H1 (cell line): Measurements from ENCODE around the gene PXDN. TPM values are rescaled to one million over a fixed set of nuclear protein-coding genes. Genes with fewer than 3 reads are reported as not detected.

Experiments
- CTCF ChIA-PET: fragments of 300-600 bp; sonication (Branson Sonifier 250); formaldehyde crosslinking; loops from one replicate; lab custom pipeline; 2021; ENCODE audit not compliant: partially characterized antibody; lab: Charles Lee
- POLR2A ChIA-PET: fragments of 300-600 bp; sonication (Branson Sonifier 250); formaldehyde crosslinking; loops from one replicate; lab custom pipeline; 2021; ENCODE audit warnings: inconsistent platforms; ENCODE audit not compliant: partially characterized antibody; lab: Charles Lee
- DNase-seq, 2 experiments: peaks; one replicate each; pipeline versions ENCODE4 v3.0.0 to v3.0.0-alpha.2; 2010 to 2022; ENCODE audit warnings: low spot score in 2 of 2, low read depth in 1 of 2, mixed read lengths in 1 of 2
- FAIRE-seq: peaks from 2 replicates; lab custom pipeline; 2011; peaks lifted over from hg19 to GRCh38; lab: Jason Lieb, UNC
- H2AFZ ChIP-seq: 2 replicates; pipeline ENCODE4 v1.8.1; 2012; ENCODE audit warnings: low read length, inconsistent platforms
- H2AK5ac ChIP-seq: 2 replicates; pipeline ENCODE4 v1.6.1; 2013; ENCODE audit warnings: low read depth, low read length
- H2BK120ac ChIP-seq: replicated peaks from 2 replicates; pipeline ENCODE3; 2013; ENCODE audit warnings: low read depth, low read length, inconsistent platforms
- H2BK12ac ChIP-seq: 2 replicates; pipeline ENCODE4 v1.6.1; 2013; ENCODE audit warnings: low read depth, low read length
- H2BK15ac ChIP-seq: 2 replicates; pipeline ENCODE4 v1.6.1; 2013; ENCODE audit warnings: low read length
- H2BK20ac ChIP-seq: 2 replicates; pipeline ENCODE4 v1.6.1; 2013; ENCODE audit warnings: low read length
- H2BK5ac ChIP-seq: 2 replicates; pipeline ENCODE4 v1.6.1; 2013; ENCODE audit warnings: low read depth, low read length
- H3K14ac ChIP-seq: 2 replicates; pipeline ENCODE4 v1.6.1; 2013; ENCODE audit warnings: inconsistent platforms; ENCODE audit not compliant: insufficient read length
- H3K18ac ChIP-seq: 2 replicates; pipeline ENCODE4 v1.6.1; 2013; ENCODE audit warnings: low read length; ENCODE audit errors: extremely low read depth
- H3K23ac ChIP-seq: 2 replicates; pipeline ENCODE4 v1.6.1; 2013; ENCODE audit warnings: inconsistent platforms; ENCODE audit not compliant: insufficient read length
- H3K23me2 ChIP-seq: 2 replicates; pipeline ENCODE4 v1.6.1; 2013; ENCODE audit warnings: low read depth, low read length
- H3K27ac ChIP-seq: 2 replicates; pipeline ENCODE4 v1.6.1; 2011; ENCODE audit warnings: low read depth, low read length, inconsistent platforms
- H3K27me3 ChIP-seq, 4 experiments: replicated peaks in 1 of 4; 1 replicate in 1 of 4; 2 replicates in 3 of 4; pipeline versions ENCODE4 v1.6.1 to v1.8.1; 2011 to 2013; ENCODE audit warnings: low read length in 3 of 4, mild to moderate bottlenecking in 3 of 4, inconsistent platforms in 2 of 4, mixed read lengths in 2 of 4, moderate library complexity in 1 of 4; ENCODE audit not compliant: control insufficient read depth in 3 of 4, insufficient read depth in 3 of 4; ENCODE audit errors: extremely low read depth in 1 of 4
- H3K36me3 ChIP-seq, 4 experiments: 2 replicates each; pipeline versions ENCODE4 v1.6.1 to v1.8.1; 2011 to 2013; ENCODE audit warnings: mild to moderate bottlenecking in 4 of 4, low read length in 3 of 4, moderate library complexity in 2 of 4, control low read depth in 1 of 4, inconsistent platforms in 1 of 4; ENCODE audit not compliant: insufficient read depth in 4 of 4, control insufficient read depth in 2 of 4
- H3K4ac ChIP-seq: replicated peaks from 2 replicates; pipeline ENCODE3; 2013; ENCODE audit warnings: low read length, low read depth, mixed read lengths, inconsistent platforms; ENCODE audit not compliant: insufficient read length
- H3K4me1 ChIP-seq, 4 experiments: replicated peaks in 1 of 4; 1 replicate in 1 of 4; 2 replicates in 3 of 4; pipeline versions ENCODE4 v1.6.1 to v1.8.1; 2011 to 2013; ENCODE audit warnings: low read length in 3 of 4, inconsistent platforms in 2 of 4, mixed read lengths in 1 of 4; ENCODE audit not compliant: insufficient read depth in 4 of 4, control insufficient read depth in 3 of 4
- H3K4me2 ChIP-seq, 2 experiments: 2 replicates each; pipeline versions ENCODE4 v1.6.1 to v1.8.1; 2011 to 2013; ENCODE audit warnings: low read depth in 2 of 2, low read length in 2 of 2, control low read depth in 1 of 2, inconsistent platforms in 1 of 2, mild to moderate bottlenecking in 1 of 2; ENCODE audit not compliant: insufficient read depth in 1 of 2
- H3K4me3 ChIP-seq, 4 experiments: fragments of 200-600, 300-600 bp in 1 of 4; sonication (generic), shearing (Covaris generic), sonication (Bioruptor Twin) in 1 of 4; 2 replicates each; pipeline versions ENCODE4 v1.5.1 to v1.8.1; 2011 to 2016; ENCODE audit warnings: low read length in 4 of 4, low read depth in 3 of 4, control low read depth in 2 of 4, inconsistent platforms in 2 of 4, mild to moderate bottlenecking in 2 of 4, mixed read lengths in 1 of 4, moderate library complexity in 1 of 4; ENCODE audit not compliant: insufficient read depth in 2 of 4; ENCODE audit errors: extremely low read depth in 1 of 4
- H3K56ac ChIP-seq: replicated peaks from 2 replicates; pipeline ENCODE3; 2013; ENCODE audit warnings: low read depth, mild to moderate bottlenecking, mixed read lengths, low read length, inconsistent platforms; ENCODE audit not compliant: insufficient read length
- H3K79me1 ChIP-seq: 2 replicates; pipeline ENCODE4 v1.6.1; 2013; ENCODE audit warnings: low read depth, low read length, control low read depth
- H3K79me2 ChIP-seq, 2 experiments: 2 replicates each; pipeline versions ENCODE4 v1.6.1 to v1.8.1; 2012 to 2013; ENCODE audit warnings: low read length in 2 of 2, mild to moderate bottlenecking in 2 of 2, inconsistent platforms in 1 of 2; ENCODE audit not compliant: insufficient read depth in 2 of 2, control insufficient read depth in 1 of 2
- H3K9ac ChIP-seq, 4 experiments: replicated peaks in 1 of 4; 1 replicate in 1 of 4; 2 replicates in 3 of 4; pipeline versions ENCODE4 v1.6.1 to v1.8.1; 2011 to 2013; ENCODE audit warnings: low read depth in 3 of 4, low read length in 3 of 4, control low read depth in 2 of 4, mild to moderate bottlenecking in 2 of 4, moderate library complexity in 2 of 4, inconsistent platforms in 1 of 4; ENCODE audit errors: extremely low read depth in 1 of 4
- H3K9me3 ChIP-seq, 2 experiments: 2 replicates each; pipeline versions ENCODE4 v1.6.1 to v1.8.1; 2012 to 2013; ENCODE audit warnings: mild to moderate bottlenecking in 2 of 2, moderate library complexity in 2 of 2, control low read depth in 1 of 2, inconsistent platforms in 1 of 2, low read depth in 1 of 2, low read length in 1 of 2, mixed read lengths in 1 of 2; ENCODE audit not compliant: insufficient read depth in 2 of 2
- H4K20me1 ChIP-seq, 2 experiments: replicated peaks in 1 of 2; 2 replicates each; pipeline versions ENCODE3 to v1.8.1; 2011 to 2013; ENCODE audit warnings: inconsistent platforms in 2 of 2, low read length in 2 of 2, mild to moderate bottlenecking in 1 of 2; ENCODE audit not compliant: insufficient read depth in 2 of 2, control insufficient read depth in 1 of 2
- H4K5ac ChIP-seq: 2 replicates; pipeline ENCODE4 v1.6.1; 2013; ENCODE audit warnings: low read length, low read depth, mixed read lengths, inconsistent platforms; ENCODE audit not compliant: insufficient read length
- H4K8ac ChIP-seq: 2 replicates; pipeline ENCODE4 v1.8.0; 2013; ENCODE audit warnings: mild to moderate bottlenecking, moderate library complexity, low read length, inconsistent platforms; ENCODE audit not compliant: insufficient read depth; ENCODE audit errors: extremely low read depth
- H4K91ac ChIP-seq: replicated peaks from 2 replicates; pipeline ENCODE3; 2013; ENCODE audit warnings: low read length, mixed read lengths, inconsistent platforms; ENCODE audit not compliant: insufficient read length
- CTCF ChIP-seq, 3 experiments: IDR thresholded peaks; 1 replicate in 2 of 3; 2 replicates in 1 of 3; pipeline versions ENCODE4 v1.5.1 to v1.6.1; 2011; ENCODE audit warnings: low read length in 3 of 3, mild to moderate bottlenecking in 3 of 3, inconsistent platforms in 2 of 3, low read depth in 1 of 3, moderate library complexity in 1 of 3; ENCODE audit not compliant: insufficient read depth in 1 of 3; ENCODE audit errors: control extremely low read depth in 1 of 3
- SRF ChIP-seq: IDR thresholded peaks from 2 replicates; pipeline ENCODE4 v1.6.1; 2011; ENCODE audit warnings: mild to moderate bottlenecking, low read depth, low read length, moderate library complexity
- WGBS, 2 experiments: shearing (Covaris generic) in 1 of 2; methylation state at CpG; one replicate each; pipeline versions ENCODE4 v1.1.6 to v1.1.7; 2013 to 2015; ENCODE audit warnings: low lambda C conversion rate in 2 of 2, mixed read lengths in 2 of 2, inconsistent platforms in 1 of 2, low coverage in 1 of 2, missing lambda C conversion rate in 1 of 2; ENCODE audit not compliant: insufficient replicate concordance in 2 of 2, insufficient coverage in 1 of 2, insufficient read length in 1 of 2; ENCODE audit errors: extremely low coverage in 1 of 2, missing lambda C conversion rate in 1 of 2; 5-methylcytosine and 5-hydroxymethylcytosine counted together
- polyA plus RNA-seq, 7 experiments: library from polyadenylated mRNA; depleted of rRNA in 3 of 7; stranded (reverse) in 5 of 7; unstranded in 2 of 7; fragments of >200 nt in 5 of 7; fragments of 200-250 nt in 2 of 7; gene quantifications; 1 replicate in 5 of 7; 2 replicates in 1 of 7; 4 replicates in 1 of 7; pipeline versions ENCODE4 v1.2.1 to v1.2.3, GENCODE V29; 2011 to 2013; ENCODE audit warnings: missing spikeins in 2 of 7, mixed read lengths in 2 of 7
- total RNA-seq: library from RNA; stranded (reverse); fragmentation: NEBNext Ultra II Directional; extraction: Animal tissue kit (Norgen Biotek cat#: 25700); gene quantifications from 2 replicates; pipeline ENCODE4 v1.2.1, GENCODE V29; 2021

Gene PXDN
- total and polyA plus RNA-seq, 2 of the 8 experiments (the other 6 are each of a cell fraction or from before 2014, with no cell fraction given), result 104 to 141 TPM

GRCh38 chr2:1789610-1790009 lies 45.3 kb upstream of the PXDN start:
- Histone ChIP-seq H2AK5ac (no peak overlapping the region), H4K20me1 (no peaks in the 10 kb centered on the region), H3K4me1 (peaks cover 3 to 5% (median 5%) of the 10 kb centered on the region in 4 experiments; a peak in 5 of 7 replicates), H3K14ac (no peak overlapping the region), H2BK12ac (no peak overlapping the region), H3K27me3 (no peaks in the 10 kb centered on the region), H2BK120ac (no peak overlapping the region), H3K18ac (no peak overlapping the region), H3K4me2 (no peak overlapping the region), H3K9me3 (no peaks in the 10 kb centered on the region), H3K79me2 (no peaks in the 10 kb centered on the region), H3K9ac (no peak overlapping the region), H3K79me1 (no peaks in the 10 kb centered on the region), H4K8ac (no peak overlapping the region), H2AFZ (no peak overlapping the region), H3K23ac (no peak overlapping the region), H3K23me2 (no peaks in the 10 kb centered on the region), H3K36me3 (no peaks in the 10 kb centered on the region), H4K5ac (no peak overlapping the region), H3K27ac (no peak overlapping the region), H3K56ac (no peak overlapping the region), H4K91ac (no peak overlapping the region), H2BK20ac (no peak overlapping the region), H2BK15ac (no peak overlapping the region), H3K4me3 (no peak overlapping the region), H2BK5ac (no peak overlapping the region), H3K4ac (no peak overlapping the region)
- WGBS, 2 experiments, result 90% methylated on average over 11 of the region's 11 CpGs; no CpG with 5 or more reads in 1 of the 2 experiments
- FAIRE-seq (no peak), DNase-seq (no peak)
- POLR2A ChIA-PET, result no interaction called here
- TF ChIP-seq SRF, result no peak
- TF ChIP-seq CTCF (IDR thresholded peaks at IDR 0.05; ENCODE audit: control extremely low read depth in 1 of 3, insufficient read depth in 1 of 3, low read depth in 1 of 3, low read length in 3 of 3), result peak; percentile 36 to 54 (median 47); a peak in 3 of 4 replicates
- CTCF ChIA-PET, result interaction anchor here (0.5 to 1.1 kb wide), 8 partner anchors 12 to 197 kb away, joined by 3 to 5 read pairs (median 4); no protein-coding TSS in a partner anchor
